Lower lobe of right lung (tissue), 2 donors: ENCODE measurements around the gene FOXL1. TPM values are rescaled to one million over a fixed set of nuclear protein-coding genes. Genes with fewer than 3 reads are reported as not detected.

Experiments
- ATAC-seq, 2 donors: fragments of 200-7000 bp; cut with Tn5 transposase; one replicate each; pipeline ENCODE4 v1.9.1; 2020 to 2022; ENCODE audit warnings: mild to moderate bottlenecking in 2 of 2, moderate library complexity in 2 of 2
- DNase-seq: peaks from one replicate; pipeline ENCODE4 v3.0.0-alpha.2; 2020
- H3K27ac ChIP-seq: fragments of 200-600 bp; one replicate; pipeline ENCODE4 v1.8.0; 2022
- H3K27me3 ChIP-seq: fragments of 200-600 bp; one replicate; pipeline ENCODE4 v1.8.0; 2022; ENCODE audit warnings: low read depth
- H3K36me3 ChIP-seq: fragments of 200-600 bp; one replicate; pipeline ENCODE4 v1.8.0; 2022; ENCODE audit warnings: mild to moderate bottlenecking
- H3K4me1 ChIP-seq: fragments of 200-600 bp; one replicate; pipeline ENCODE4 v1.8.0; 2022
- H3K4me3 ChIP-seq: fragments of 200-600 bp; one replicate; pipeline ENCODE4 v1.8.0; 2022; ENCODE audit warnings: mild to moderate bottlenecking
- H3K9me3 ChIP-seq: fragments of 200-600 bp; one replicate; pipeline ENCODE4 v1.8.0; 2022
- CTCF ChIP-seq: fragments of 200-600 bp; IDR thresholded peaks from one replicate; pipeline ENCODE4 v1.8.0; 2022; ENCODE audit warnings: antibody characterized with exemption, mild to moderate bottlenecking
- intact Hi-C: fragments of 100-400 bp; cut with DNase I; formaldehyde crosslinking; loops from one replicate; pipeline ENCODE4 v1.11.0; 2022
- total RNA-seq: library from RNA; stranded (reverse); fragmentation: NEBNext Ultra II Directional; extraction: Animal tissue kit (Norgen Biotek cat#: 25700); gene quantifications from one replicate; pipeline ENCODE4 v1.2.1, GENCODE V29; 2021
- donor health status: DM: no; HTN: yes; CAD: no; lungs with severe emphysema.

Gene FOXL1
- total RNA-seq, 1 donor from 2014 or later: 0.83 TPM

GRCh38 chr16:86562356-86562755, 16.0 kb upstream of the FOXL1 start:
- TF ChIP-seq CTCF: no peak
- intact Hi-C loops: no loop called here
- ATAC-seq (no peak), DNase-seq (no peak)
- peaks cover 9% of the 10 kb centered on the region for H3K4me1 ChIP-seq
- H3K36me3 ChIP-seq: no peaks in the 10 kb centered on the region
- H3K4me3 ChIP-seq: no peak overlapping the region
- H3K9me3 ChIP-seq: no peaks in the 10 kb centered on the region
- no peak overlapping the region for H3K27ac ChIP-seq
- peaks cover 38% of the 10 kb centered on the region for H3K27me3 ChIP-seq

- Histone ChIP-seq H3K36me3 (no peaks in the 10 kb centered on the region), H3K4me3 (peak overlapping the region; percentile 17), H3K27ac (no peak overlapping the region), H3K27me3 (peaks cover 50% of the 10 kb centered on the region), H3K4me1 (peaks cover 9% of the 10 kb centered on the region), H3K9me3 (no peaks in the 10 kb centered on the region)
- ATAC-seq (peak; percentile 93 to 97), DNase-seq (peak; percentile 90)
- intact Hi-C loops: no loop called here
- peak; percentile 100 for TF ChIP-seq CTCF
Measured at GRCh38 chr16:86563469-86564345, 14.6 kb upstream of the FOXL1 start.

GRCh38 chr16:86565181-86565631, 13.1 kb upstream of the FOXL1 start:
- no peak overlapping the region for H3K27ac ChIP-seq
- peaks cover 63% of the 10 kb centered on the region for H3K27me3 ChIP-seq
- H3K36me3 ChIP-seq: no peaks in the 10 kb centered on the region
- no peak for TF ChIP-seq CTCF
- intact Hi-C loops: no loop called here
- no peaks in the 10 kb centered on the region for H3K9me3 ChIP-seq
- H3K4me3 ChIP-seq: no peak overlapping the region
- peaks cover 9% of the 10 kb centered on the region for H3K4me1 ChIP-seq
- no peak for DNase-seq
- ATAC-seq: no peak

GRCh38 chr16:86565644-86566511, 12.5 kb upstream of the FOXL1 start:
- peaks cover 70% of the 10 kb centered on the region for H3K27me3 ChIP-seq
- no peak overlapping the region for H3K4me3 ChIP-seq

More at GRCh38 chr16:86565644-86566511, 12.5 kb upstream of the FOXL1 start:
- no peak for ATAC-seq
- DNase-seq: no peak
- intact Hi-C loops: no loop called here
- Histone ChIP-seq H3K36me3 (no peaks in the 10 kb centered on the region), H3K27ac (no peak overlapping the region), H3K9me3 (no peaks in the 10 kb centered on the region), H3K4me1 (peaks cover 9% of the 10 kb centered on the region)
- no peak for TF ChIP-seq CTCF
